Skeletal muscle cell (primary cell): ENCODE data around the gene SMAD3.

Source experiments
- DNase-seq: peaks from one replicate; pipeline ENCODE4 v3.0.0-alpha.2; 2010; ENCODE audit warnings: low read depth
- H3K4me3 ChIP-seq: 2 replicates; pipeline ENCODE4 v1.5.1; 2011; ENCODE audit warnings: low read depth, mild to moderate bottlenecking, control low read depth, low read length, moderate library complexity

Gene SMAD3

DNA sequence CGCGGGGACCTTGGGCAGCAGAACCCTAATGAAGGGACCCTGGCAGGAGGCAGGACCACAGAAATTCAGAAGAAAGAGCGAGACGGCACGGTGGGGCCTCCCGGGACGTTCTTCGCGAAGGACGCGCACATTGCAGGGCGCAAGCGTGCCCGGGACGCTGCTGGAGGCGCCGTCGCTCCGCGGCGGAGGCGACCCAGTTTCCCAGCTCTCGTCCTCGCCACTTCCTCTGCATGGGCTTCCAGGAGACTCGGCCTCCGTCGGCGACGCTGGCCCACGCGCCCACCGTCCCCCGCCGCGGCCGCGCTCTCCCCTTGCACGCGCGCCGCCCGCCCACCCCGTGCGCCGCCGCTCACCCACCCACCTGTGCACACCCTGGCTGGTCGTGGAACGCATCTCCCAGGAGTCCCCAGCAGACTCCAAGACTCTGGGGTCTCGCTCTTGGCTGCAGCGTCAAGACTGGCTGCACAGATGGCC, 31.8 kb upstream of the SMAD3 start:
- H3K4me3 ChIP-seq, result peak overlapping the region; percentile 21
- DNase-seq, result no peak

DNA sequence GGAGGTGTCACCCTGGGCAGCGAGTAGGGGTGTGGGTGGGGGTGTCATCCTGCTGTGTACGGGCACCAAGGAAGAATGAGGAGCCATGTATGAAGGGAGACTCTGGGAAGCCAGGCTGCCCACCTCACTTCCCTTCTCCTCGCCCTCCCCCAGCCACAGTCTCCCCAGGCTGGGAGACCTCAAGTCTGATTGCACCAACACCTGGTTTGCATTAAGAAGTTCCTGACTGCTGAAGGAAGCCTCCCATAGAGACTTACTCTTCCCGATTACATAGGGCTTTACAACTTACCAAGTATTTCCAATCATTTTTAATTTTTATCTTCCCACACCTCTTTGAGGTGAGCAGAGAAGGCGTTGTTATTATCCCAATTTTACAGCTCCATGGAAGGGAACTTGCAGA, 29.5 kb upstream of the SMAD3 start:
- no peak for DNase-seq

DNA sequence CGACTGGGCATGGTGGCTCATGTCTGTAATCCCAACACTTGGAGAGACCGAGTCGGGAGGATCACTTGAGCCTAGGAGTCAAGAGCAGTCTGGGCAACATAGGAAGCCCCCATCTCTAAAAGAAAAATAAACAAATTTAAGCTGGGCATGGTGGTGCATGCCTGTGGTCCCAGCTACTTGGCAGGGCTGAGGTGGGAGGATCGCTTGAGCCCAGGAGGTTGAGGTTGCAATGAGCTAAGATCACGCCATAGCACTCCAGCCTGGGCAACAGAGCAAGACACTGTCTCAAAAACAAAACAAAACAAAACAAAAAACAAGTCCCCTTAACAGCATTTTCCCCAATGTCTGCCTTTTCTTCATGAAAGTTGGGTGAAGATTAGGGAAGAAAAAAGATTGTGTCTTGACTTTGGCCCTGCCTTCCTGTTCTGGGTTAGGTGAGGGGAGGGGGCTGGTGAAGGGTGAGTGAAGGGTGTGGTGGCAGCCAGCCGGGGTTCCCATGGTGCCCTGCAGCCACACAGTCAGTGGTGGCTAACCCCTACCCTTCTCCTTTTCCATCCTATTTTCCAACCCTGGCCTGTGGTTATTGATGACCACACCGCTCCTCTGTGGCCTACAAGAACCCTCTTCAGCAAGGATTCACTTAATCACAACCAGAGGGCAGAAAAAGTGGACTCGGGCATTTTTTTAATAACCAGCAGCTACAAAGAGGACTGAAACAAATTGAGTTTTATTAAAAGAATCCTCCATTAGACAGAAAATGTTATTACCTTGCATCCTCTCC, 28.4 kb upstream of the SMAD3 start:
- no peak for DNase-seq

More for the DNA sequence above, 29.5 kb upstream of the SMAD3 start:
- H3K4me3 ChIP-seq, result no peak overlapping the region

DNA sequence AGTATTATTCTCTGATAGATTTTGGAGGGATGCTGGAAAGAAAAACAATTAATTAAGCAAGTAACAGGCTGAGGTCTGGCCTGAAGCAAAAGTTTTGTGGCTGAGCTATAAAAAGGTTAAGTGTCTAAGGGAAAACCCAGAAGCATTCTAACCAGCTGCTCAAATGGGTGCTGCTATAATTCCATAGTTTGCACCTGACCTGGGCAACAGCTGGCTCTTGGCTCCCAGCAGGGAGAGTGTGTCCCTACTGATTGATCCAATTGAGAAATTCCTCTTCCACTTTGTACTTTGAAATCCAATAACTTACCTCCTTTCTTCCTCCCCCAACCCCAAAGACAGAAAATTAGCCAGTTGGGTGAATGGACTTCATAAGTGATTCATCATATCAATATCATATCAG, 27.7 kb upstream of the SMAD3 start:
- no peak overlapping the region for H3K4me3 ChIP-seq
- no peak for DNase-seq

More for the DNA sequence above, 28.4 kb upstream of the SMAD3 start:
- H3K4me3 ChIP-seq, result no peak overlapping the region

DNA sequence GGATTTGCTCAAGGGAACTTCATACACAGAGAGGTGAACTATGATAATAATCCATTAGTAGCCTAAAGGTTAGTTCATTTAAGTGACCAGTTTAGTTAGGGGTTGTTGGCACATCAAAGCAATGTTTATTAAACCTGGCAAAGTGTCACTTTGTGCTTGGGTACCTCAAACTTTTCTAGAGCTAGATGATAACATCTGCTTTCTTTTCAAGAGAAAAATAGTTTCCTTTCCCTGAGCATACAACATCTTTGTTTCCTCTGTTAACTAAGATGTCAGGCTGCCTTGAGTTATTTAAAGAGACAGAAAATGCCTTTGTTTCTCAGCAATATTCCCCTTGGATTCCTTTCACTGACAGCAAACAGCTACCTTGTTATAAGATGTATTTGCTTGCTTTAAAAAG, 26.7 kb upstream of the SMAD3 start:
- no peak overlapping the region for H3K4me3 ChIP-seq
- no peak for DNase-seq

DNA sequence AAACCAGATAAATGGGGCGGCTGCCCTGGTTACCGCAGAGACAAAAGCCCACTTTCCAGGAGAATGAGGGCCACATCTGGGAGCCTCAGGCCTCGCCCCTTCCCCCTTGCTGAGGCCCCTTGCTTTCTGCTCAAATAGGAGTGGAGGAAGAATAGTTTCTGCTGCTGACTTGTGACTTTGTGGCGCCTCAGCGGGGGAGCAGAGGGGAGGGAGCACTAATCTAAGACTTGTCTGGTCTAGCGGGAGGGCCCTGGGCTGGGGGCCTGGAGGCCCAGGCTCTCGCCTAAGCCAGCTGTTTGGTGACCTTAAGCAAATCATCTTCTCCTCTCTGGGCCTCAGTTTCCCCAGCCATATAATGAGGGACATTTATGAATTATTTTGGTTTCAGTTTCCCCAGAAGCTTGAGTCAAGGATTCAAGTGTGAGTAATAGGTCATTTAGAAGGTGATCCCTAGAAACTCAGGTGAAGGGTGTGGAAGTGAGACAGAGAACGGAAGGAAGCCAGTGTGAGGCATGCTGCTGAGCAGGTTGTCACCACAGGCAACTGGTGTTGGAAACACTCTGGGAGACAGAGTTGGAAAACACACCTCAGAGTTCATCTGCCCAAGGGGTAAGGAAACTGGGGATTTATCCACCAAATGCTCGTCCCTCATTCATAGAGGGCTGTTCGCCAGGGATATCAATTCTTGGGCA, 25.9 kb upstream of the SMAD3 start:
- DNase-seq, result no peak

DNA sequence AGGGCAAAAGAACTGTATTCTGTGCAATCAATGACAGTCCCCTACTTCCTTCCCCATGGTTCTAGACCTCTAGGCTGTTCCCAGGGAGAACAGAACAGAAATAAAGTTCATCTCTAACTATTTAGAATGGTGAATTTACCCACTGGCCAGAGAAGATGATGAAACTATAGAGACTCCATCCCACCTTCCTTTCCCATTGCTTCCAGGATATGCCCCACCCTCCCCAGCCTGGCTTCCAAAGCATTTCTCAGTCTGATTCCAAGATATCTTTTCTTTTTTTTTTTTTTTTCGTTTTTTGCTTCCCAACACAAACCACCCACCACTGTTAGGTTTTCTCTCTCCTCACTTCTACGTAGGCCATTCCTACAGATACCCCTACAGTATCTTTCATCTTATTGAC, 25.1 kb upstream of the SMAD3 start:
- no peak overlapping the region for H3K4me3 ChIP-seq
- DNase-seq, result no peak

More for the DNA sequence above, 25.9 kb upstream of the SMAD3 start:
- H3K4me3 ChIP-seq, result no peak overlapping the region

DNA sequence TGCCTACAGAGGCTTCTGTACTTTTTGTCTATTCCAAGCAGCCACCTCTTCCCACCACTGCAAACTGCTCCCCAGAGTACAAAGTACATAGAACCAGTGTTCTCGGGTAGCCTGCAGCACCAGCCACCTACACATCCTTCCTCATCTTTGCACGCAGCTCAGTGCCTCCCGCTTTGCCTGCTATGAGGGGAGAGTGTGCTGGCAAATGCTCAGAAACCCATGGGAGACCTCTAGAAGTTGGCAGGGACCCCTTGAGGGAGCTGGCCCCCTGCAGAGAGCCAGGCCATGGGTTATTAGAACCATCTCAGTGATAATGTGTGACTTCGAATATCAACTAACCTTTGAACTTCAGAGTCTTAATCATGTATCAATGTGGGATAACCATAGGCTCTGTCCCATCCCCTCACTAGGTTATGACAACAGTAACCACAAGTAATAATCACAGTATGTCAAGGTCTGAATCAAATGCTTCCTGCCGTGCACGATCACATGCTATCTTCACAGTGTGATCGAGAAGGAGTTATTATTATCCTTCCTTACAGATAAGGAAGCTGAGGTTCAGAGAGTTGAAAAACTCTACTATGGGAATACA, 22.8 kb upstream of the SMAD3 start:
- H3K4me3 ChIP-seq, result no peak overlapping the region

DNA sequence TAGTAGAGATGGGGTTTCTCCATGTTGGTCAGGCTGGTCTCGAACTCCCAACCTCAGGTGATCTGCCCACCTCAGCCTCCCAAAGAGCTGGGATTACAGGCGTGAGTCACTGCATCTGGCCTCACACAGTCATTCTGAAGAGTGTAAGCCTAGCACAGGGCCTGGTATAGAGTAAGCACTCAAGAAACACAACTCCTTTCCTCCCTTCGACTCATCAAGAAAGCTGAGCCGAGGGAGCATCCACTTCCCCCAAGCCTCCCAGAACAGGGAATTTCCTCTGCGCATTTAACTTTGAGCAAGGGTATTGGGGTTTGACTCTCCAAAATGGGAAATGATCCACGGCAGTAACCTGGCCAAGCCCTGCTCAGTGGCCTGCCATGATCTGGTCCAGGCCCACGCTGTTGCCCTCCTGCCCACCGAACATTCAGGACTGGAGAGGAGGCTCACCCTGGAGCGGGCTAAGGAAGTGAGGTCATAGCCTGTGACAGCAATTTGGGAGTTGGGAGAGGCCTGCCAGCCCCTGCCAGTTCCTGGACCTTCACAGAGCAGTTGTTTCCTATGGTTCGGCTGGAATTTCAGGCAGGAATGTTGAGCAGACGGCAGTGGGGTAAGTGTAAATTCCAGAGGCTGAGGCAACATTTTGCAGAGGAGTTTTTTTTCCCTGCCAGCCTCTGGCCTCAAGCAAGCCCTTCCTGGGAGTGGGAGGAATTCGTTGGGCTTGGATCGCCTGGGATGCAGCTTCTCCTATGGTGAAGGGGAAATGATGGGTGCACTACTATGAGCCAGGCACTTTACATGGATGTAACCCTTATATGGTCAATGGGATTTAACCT, 21.2 kb upstream of the SMAD3 start:
- no peak overlapping the region for H3K4me3 ChIP-seq
- no peak for DNase-seq

More for the DNA sequence above, 22.8 kb upstream of the SMAD3 start:
- no peak for DNase-seq

DNA sequence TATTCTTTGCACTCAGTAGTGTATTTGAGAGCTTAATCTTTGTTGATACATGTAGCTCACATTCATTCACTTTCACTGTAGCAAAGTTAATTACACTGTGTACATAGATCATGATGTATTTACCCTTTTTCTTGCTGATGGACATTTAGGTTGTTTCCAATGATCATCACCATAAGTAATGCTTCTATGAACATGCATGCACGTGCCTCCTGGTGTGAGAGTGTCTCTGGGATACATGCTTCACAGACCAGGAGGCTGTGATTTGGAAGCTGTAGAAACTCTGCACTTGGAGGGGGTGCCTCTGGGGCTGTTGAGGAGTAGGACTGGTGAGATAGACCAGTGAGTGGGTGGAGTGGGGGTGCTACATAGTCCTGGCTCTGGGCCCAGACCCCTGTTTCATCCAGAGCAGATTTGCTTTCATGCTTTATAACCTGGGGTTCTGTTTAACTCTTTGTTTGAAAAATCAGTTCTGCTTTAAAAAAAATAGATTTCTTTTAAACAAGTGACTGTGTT, 18.2 kb upstream of the SMAD3 start:
- no peak for DNase-seq
- no peak overlapping the region for H3K4me3 ChIP-seq

DNA sequence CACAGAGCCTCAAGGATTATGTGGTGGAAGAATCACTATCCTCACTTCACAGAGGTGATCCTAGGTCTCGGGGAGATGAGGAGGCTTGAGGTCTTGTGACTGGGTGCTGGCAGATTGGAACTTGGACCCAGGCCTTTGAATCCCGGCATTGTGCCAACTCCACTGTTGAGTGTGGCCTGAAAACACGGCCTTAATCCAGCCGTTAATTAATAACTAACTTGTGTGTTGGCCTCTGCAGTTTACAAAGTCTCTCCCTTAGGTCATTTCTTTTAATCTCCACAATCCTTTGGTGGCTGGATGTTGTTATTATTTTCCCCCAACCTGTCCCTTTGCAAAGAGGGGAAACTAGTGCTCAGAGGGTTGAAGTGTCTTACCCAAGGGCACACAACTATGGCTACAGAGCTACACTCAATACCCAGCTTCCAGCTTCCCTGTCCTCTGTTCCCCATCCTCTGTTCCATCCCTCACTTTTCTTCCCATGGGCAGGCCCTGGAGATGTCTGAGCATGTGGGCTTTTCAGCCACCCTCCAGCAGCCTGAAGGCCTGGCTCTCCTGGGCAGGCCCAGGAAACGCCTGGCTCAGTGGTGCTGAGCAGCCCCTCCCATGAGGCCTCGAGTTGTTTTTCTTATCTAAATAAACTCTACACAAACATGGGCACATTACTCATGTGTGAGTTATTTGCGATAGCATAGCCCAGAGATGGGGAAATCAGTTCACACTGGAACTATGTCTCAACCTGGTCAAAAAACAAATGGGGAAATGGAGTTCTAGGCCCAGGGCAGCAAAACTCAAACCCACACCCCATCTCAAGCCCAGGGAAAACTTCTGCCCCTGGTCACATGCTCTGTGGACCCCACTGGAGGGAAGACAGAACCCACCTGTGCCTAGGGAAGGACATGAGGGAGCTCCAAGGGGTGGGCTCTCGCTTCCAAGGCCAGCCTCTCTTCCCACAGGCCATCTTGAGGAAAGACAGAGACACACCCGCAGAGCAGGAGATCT, 16.8 kb upstream of the SMAD3 start:
- peak; percentile 79 for DNase-seq
- H3K4me3 ChIP-seq, result no peak overlapping the region

DNA sequence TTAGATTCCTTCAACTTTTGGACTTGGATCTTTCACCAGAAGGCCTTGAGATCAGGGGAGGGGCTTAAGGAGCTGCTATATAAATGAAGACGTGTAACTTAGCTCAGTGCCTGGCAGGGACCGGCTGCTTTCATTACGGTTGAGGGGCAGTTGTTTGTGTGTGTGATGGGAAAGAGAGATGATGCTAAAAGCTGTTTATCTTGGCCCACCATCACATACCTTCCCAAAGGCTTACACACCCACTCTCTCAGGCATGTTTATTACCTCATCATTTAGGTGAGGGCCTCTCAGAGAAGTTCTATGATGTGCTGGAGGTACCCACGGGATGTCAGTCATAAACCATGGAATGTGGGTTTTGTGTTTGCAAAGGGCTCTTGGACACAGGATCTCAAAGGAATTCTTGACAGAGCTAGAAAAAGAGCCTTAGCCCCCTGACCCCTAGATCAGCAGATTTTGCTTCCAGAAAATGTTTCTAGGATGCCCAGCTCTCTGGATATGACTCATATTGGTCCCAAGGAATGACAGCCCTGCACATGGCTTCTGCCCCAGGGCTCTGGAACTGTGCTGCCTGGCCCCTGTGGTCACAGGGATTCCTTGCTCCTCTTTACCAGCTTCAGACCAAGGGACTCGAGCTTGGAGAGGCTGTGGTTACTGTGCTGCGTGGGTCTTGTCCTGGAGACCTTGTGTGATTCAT, 15.9 kb upstream of the SMAD3 start:
- no peak overlapping the region for H3K4me3 ChIP-seq

DNA sequence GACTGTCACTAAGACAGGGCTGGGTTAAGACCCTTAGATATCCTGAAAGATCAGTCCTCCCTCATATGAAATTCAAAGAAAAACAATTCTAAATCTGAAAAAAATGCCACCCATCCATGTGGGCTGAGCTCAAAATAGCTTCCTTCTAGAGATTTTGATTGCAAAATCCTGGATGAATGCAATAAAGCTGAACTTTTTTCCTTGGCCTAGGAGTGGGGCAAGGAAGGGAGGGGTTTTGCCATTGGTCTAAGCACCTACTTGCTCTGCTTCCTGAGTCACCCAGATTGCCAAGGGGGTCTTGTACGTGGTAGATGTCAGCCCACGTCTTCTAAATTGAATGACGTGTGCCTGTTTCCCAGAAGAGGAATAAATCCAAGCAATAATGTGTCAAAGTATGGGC, 15.3 kb upstream of the SMAD3 start:
- no peak overlapping the region for H3K4me3 ChIP-seq
- DNase-seq, result no peak

More for the DNA sequence above, 15.9 kb upstream of the SMAD3 start:
- DNase-seq, result peak; percentile 96

DNA sequence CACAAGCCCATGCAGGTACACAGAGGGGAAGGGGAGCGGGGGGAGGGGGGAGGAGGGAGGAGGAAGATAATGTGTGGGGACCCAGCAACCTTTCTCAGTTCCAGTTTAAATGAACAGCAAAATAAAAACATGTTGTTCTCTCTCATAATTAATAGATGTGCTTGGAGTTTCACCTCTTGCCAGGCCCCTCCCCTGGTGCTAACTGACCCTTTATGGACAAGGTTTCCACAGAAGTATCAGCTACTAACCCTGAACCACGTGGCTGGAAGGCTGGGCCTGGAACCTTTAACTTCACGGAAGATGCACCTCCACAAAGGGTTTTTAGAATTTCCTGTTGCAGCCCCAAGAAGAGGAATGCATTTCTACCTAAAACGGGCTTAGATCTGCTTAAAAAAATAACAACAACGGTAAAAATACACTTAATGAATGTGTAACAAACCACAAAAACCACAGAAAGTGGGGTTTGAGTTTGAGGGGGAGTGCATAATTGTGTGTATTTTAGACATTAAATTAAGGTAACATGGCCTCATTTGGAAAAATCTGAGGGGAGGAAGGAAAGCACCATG, 14.8 kb upstream of the SMAD3 start:
- no peak for DNase-seq

DNA sequence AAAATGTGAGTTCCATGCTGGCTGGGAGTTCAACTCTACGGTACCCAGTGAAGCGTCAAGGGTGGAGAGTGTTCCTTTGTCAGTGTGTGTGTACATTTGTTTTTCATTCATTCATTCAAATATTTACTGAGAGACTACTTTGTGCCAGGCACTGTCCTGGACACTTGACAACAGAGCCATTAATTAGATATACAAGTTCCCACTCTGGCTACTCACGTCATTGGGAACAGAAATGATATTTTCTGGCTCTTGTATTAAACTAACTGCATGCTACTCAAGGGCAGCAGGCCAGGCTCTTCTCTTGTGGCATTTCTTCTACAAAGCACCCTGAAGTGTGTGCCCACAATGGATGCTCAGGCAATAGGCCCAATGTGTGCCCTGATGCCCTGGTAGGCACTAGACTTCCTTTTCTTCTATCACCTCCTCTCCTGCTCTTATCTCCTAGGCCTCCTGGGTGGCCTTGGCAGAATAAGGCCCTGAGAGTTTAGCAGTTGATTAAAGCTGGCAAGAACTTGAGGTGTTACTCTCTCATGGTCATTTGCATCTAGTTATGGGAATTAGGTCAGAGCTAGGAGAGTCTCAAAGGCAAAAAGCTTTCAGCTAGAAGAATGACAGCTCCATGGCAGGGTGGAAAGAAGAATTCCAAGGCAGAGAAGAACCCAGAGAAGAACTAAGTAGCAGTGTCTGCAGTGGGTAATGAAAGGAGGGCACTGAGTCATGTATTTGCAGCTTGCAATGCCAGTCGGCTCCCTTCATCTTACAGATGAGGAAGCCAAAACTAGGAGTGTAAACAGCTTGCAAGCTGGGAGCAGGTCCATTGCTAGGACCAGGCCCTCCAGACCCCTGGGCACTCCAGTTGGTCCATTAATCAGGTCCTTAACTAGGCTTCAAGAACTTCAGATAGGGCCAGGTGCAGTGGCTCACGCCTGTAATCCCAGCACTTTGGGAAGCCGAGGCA, 14.0 kb upstream of the SMAD3 start:
- no peak for DNase-seq
- H3K4me3 ChIP-seq, result no peak overlapping the region

More for the DNA sequence above, 14.8 kb upstream of the SMAD3 start:
- H3K4me3 ChIP-seq, result no peak overlapping the region

DNA sequence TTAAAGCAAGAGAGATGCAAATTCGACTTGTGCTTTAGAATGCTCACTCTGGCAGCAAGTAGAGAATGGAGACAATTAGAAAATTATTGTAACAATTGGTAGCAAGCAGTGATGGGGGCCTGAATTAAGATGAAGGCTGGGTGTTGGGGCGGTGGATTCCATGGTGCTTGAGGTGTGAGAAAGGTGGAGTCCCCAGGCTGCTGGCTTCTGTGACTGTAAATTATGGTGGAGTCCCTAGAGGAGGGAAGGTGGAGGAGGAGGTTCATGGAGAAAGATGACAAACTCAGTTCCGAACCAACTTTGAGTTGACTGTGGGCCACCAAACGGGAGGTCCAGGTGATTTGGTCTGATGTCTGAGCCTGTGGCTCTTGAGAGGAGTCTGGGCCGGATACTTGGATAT, 10.7 kb upstream of the SMAD3 start:
- no peak for DNase-seq

More for the DNA sequence above, 10.7 kb upstream of the SMAD3 start:
- H3K4me3 ChIP-seq, result no peak overlapping the region
